A673 (cell line): ENCODE measurements around the gene HIGD1B. TPM values are rescaled to one million over a fixed set of nuclear protein-coding genes. Genes with fewer than 3 reads are reported as not detected.

ENCODE experiments used
- BruUV-seq: library from RNA; stranded (reverse); fragments of 400-500 nt; replicated peaks from 2 replicates; lab custom pipeline; 2021; lab: Mats Ljungman, UMichigan
- CTCF ChIA-PET: fragments of 300-600 bp; sonication (Branson Sonifier 250); formaldehyde crosslinking; loops from one replicate; lab custom pipeline; 2022; ENCODE audit warnings: antibody characterized with exemption; lab: Charles Lee
- POLR2A ChIA-PET: fragments of 300-600 bp; sonication (Branson Sonifier 250); formaldehyde crosslinking; loops from one replicate; lab custom pipeline; 2022; ENCODE audit warnings: antibody characterized with exemption; ENCODE audit not compliant: low non-redundant PET; lab: Charles Lee
- DNase-seq: peaks from one replicate; pipeline ENCODE4 v3.0.0-alpha.2; 2015; ENCODE audit warnings: low spot score
- H3K27ac ChIP-seq: fragments of 200-600 bp; sonication (generic); 2 replicates; pipeline ENCODE4 v1.5.1; 2016; ENCODE audit warnings: mixed run types, low read depth, mild to moderate bottlenecking, mixed read lengths, antibody characterized with exemption, low read length; ENCODE audit not compliant: poor library complexity, severe bottlenecking
- H3K27me3 ChIP-seq: fragments of 200-600 bp; sonication (generic); replicated peaks from 2 replicates; pipeline ENCODE4 v1.6.1; 2017; ENCODE audit warnings: mixed run types, low read depth, mild to moderate bottlenecking, mixed read lengths, antibody characterized with exemption, low read length; ENCODE audit not compliant: insufficient read depth, poor library complexity
- H3K36me3 ChIP-seq: fragments of 200-600 bp; sonication (generic); 2 replicates; pipeline ENCODE4 v1.6.1; 2016; ENCODE audit warnings: mixed run types, mild to moderate bottlenecking, mixed read lengths, antibody characterized with exemption, low read length; ENCODE audit not compliant: insufficient read depth, poor library complexity, severe bottlenecking
- H3K4me1 ChIP-seq: fragments of 200-600 bp; sonication (generic); 2 replicates; pipeline ENCODE4 v1.6.1; 2017; ENCODE audit warnings: mixed run types, mild to moderate bottlenecking, mixed read lengths, antibody characterized with exemption, low read length; ENCODE audit not compliant: insufficient read depth, poor library complexity, severe bottlenecking
- H3K4me3 ChIP-seq: fragments of 200-600 bp; sonication (generic); 2 replicates; pipeline ENCODE4 v1.5.1; 2016; ENCODE audit warnings: low read depth, mixed run types, mild to moderate bottlenecking, mixed read lengths, low read length; ENCODE audit not compliant: poor library complexity, severe bottlenecking
- H3K9me3 ChIP-seq: fragments of 200-600 bp; sonication (generic); 2 replicates; pipeline ENCODE4 v1.6.1; 2016; ENCODE audit warnings: mixed run types, low read depth, mild to moderate bottlenecking, mixed read lengths, antibody characterized with exemption, low read length; ENCODE audit not compliant: poor library complexity, severe bottlenecking
- CTCF ChIP-seq: fragments of 300-800, 200-600 bp; sonication (generic); conservative IDR thresholded peaks from 2 replicates; pipeline ENCODE4 v1.5.1; 2017; ENCODE audit warnings: low read depth, mild to moderate bottlenecking, antibody characterized with exemption, low read length, moderate library complexity, mixed read lengths
- EZH2 ChIP-seq: fragments of 200-600 bp; sonication (generic); IDR thresholded peaks from 2 replicates; pipeline ENCODE4 v1.6.1; 2017; ENCODE audit warnings: borderline replicate concordance, low read depth, mild to moderate bottlenecking, mixed read lengths, antibody characterized with exemption, low read length; ENCODE audit not compliant: poor library complexity, severe bottlenecking
- intact Hi-C: fragments of 100-400 bp; cut with micrococcal nuclease; formaldehyde crosslinking; loops from one replicate; pipeline ENCODE4 v1.10.0; 2022; ENCODE audit not compliant: unreplicated experiment
- total RNA-seq: library from RNA; stranded (reverse); gene quantifications from 2 replicates; pipeline ENCODE4 v1.2.3, GENCODE V29; 2021

Gene HIGD1B
- total RNA-seq, 1 experiment from 2014 or later: not detected

- H3K27me3 ChIP-seq: no peaks in the 10 kb centered on the region
- no peak overlapping the region for H3K27ac ChIP-seq
- CTCF ChIA-PET: interaction anchor here (0.6 kb wide), 1 partner anchor 736 kb away, joined by 4 read pairs; no protein-coding TSS in a partner anchor
- POLR2A ChIA-PET: no interaction called here
- no peak overlapping the region for H3K4me3 ChIP-seq
- no TSS peak for BruUV-seq
- TF ChIP-seq EZH2: no peak
- TF ChIP-seq CTCF: no peak
- H3K36me3 ChIP-seq: peaks cover 30% of the 10 kb centered on the region
- no peaks in the 10 kb centered on the region for H3K9me3 ChIP-seq
- no peaks in the 10 kb centered on the region for H3K4me1 ChIP-seq
- DNase-seq: no peak
- intact Hi-C loops: no loop called here
Measured at GRCh38 chr17:44880062-44880461, 32.4 kb downstream of the HIGD1B start.

- no peak for TF ChIP-seq EZH2
- TF ChIP-seq CTCF: no peak
- no peaks in the 10 kb centered on the region for H3K9me3 ChIP-seq
- no peak overlapping the region for H3K4me3 ChIP-seq
- no peak for DNase-seq
- intact Hi-C loops: no loop called here
- H3K4me1 ChIP-seq: no peaks in the 10 kb centered on the region
- CTCF ChIA-PET: no interaction called here
- BruUV-seq: no TSS peak
- no peak overlapping the region for H3K27ac ChIP-seq
- H3K36me3 ChIP-seq: peaks cover 26% of the 10 kb centered on the region
- H3K27me3 ChIP-seq: no peaks in the 10 kb centered on the region
- POLR2A ChIA-PET: no interaction called here
Measured at GRCh38 chr17:44881145-44881544, 33.5 kb downstream of the HIGD1B start.

GRCh38 chr17:44884941-44885340 is 37.3 kb downstream of the HIGD1B start:
- H3K27me3 ChIP-seq: no peaks in the 10 kb centered on the region
- no peak overlapping the region for H3K4me3 ChIP-seq
- TF ChIP-seq CTCF (no peak), EZH2 (no peak)
- H3K36me3 ChIP-seq: peaks cover 18% of the 10 kb centered on the region
- no peaks in the 10 kb centered on the region for H3K9me3 ChIP-seq
- no peak for DNase-seq
- no peaks in the 10 kb centered on the region for H3K4me1 ChIP-seq
- no TSS peak for BruUV-seq
- intact Hi-C loops: no loop called here
- CTCF ChIA-PET: no interaction called here
- no peak overlapping the region for H3K27ac ChIP-seq
- POLR2A ChIA-PET: interaction anchor here (0.6 kb wide), 1 partner anchor 58 kb away, joined by 4 read pairs; no protein-coding TSS in a partner anchor
